DMS153 (cell line): ENCODE results near the gene ACBD4.

Experiments
- DNase-seq: peaks from one replicate; lab custom pipeline; 2025; lab: John Stamatoyannopoulos, UW

ACBD4 gene

GRCh38 chr17:45136846-45137560 is 1.5 kb downstream of the ACBD4 start:
- no peak for DNase-seq

GRCh38 chr17:45137561-45138305 is 2.2 kb downstream of the ACBD4 start:
- no peak for DNase-seq

- no peak for DNase-seq
These were observed 3.5 kb downstream of the ACBD4 start for GRCh38 chr17:45138911-45139532.

GRCh38 chr17:45139533-45139920 is 4.0 kb downstream of the ACBD4 start:
- DNase-seq = no peak

GRCh38 chr17:45143094-45143670 is 7.7 kb downstream of the ACBD4 start:
- no peak for DNase-seq

- DNase-seq = no peak
These were observed 8.3 kb downstream of the ACBD4 start for GRCh38 chr17:45143767-45144198.

- DNase-seq = no peak
These were observed 8.9 kb downstream of the ACBD4 start for GRCh38 chr17:45144199-45145034.

- no peak for DNase-seq
These were observed 9.5 kb downstream of the ACBD4 start for GRCh38 chr17:45145035-45145389.

GRCh38 chr17:45146166-45146565 is 10.7 kb downstream of the ACBD4 start:
- DNase-seq = no peak

GRCh38 chr17:45146592-45146889 is 11.1 kb downstream of the ACBD4 start:
- DNase-seq = no peak

GRCh38 chr17:45146890-45147580 is 11.5 kb downstream of the ACBD4 start:
- no peak for DNase-seq

GRCh38 chr17:45147581-45148182 is 12.2 kb downstream of the ACBD4 start:
- peak; percentile 96 for DNase-seq

- peak; percentile 100 for DNase-seq
These were observed 12.9 kb downstream of the ACBD4 start, which contains the start of gene HEXIM1 for GRCh38 chr17:45148183-45149036. Gene HEXIM1, plus strand, starts transcription at chr17:45148475. Its CDS starts 716 bp downstream, at chr17:45149191.

GRCh38 chr17:45149037-45149668 is 13.7 kb downstream of the ACBD4 start:
- DNase-seq = peak; percentile 38

GRCh38 chr17:45149669-45150664 is 14.5 kb downstream of the ACBD4 start:
- peak; percentile 34 for DNase-seq

GRCh38 chr17:45150911-45151809 is 15.7 kb downstream of the ACBD4 start:
- no peak for DNase-seq

GRCh38 chr17:45155029-45155428 is 19.5 kb downstream of the ACBD4 start:
- no peak for DNase-seq
